GM12878 (cell line): ENCODE results near the gene ZNF107. TPM values are rescaled to one million over a fixed set of nuclear protein-coding genes. Genes with fewer than 3 reads are reported as not detected.

ENCODE experiments used
- ATAC-seq: fragments of 200-7000 bp; cut with Tn5 transposase; 3 replicates; pipeline ENCODE4 v1.9.1; 2020; ENCODE audit warnings: mild to moderate bottlenecking, moderate library complexity
- BruUV-seq: library from RNA; stranded (reverse); fragments of 400-500 nt; replicated peaks from 2 replicates; lab custom pipeline; 2021; lab: Mats Ljungman, UMichigan
- CTCF ChIA-PET: fragments of 300-600 bp; sonication (Branson Sonifier 250); formaldehyde crosslinking; extraction: SDS; loops from one replicate; lab custom pipeline; 2021; ENCODE audit warnings: inconsistent platforms; lab: Yijun Ruan, JAX
- POLR2A ChIA-PET: fragments of 350-600 bp; formaldehyde crosslinking; extraction: SDS; loops from one replicate; lab custom pipeline; 2021; ENCODE audit warnings: inconsistent platforms; lab: Charles Lee
- RAD21 ChIA-PET: fragments of 300-600 bp; sonication (Branson Sonifier 250); formaldehyde crosslinking; loops from one replicate; lab custom pipeline; 2023; ENCODE audit warnings: antibody characterized with exemption; ENCODE audit not compliant: unreplicated experiment; lab: Charles Lee
- SMC1A ChIA-PET: fragments of 300-600 bp; sonication (Branson Sonifier 250); formaldehyde crosslinking; loops from one replicate; lab custom pipeline; 2023; ENCODE audit not compliant: unreplicated experiment, uncharacterized antibody; lab: Charles Lee
- DNase-seq: peaks from one replicate; pipeline ENCODE4 v3.0.0-alpha.2; 2011; ENCODE audit warnings: low read depth, low spot score
- FAIRE-seq: peaks from 3 replicates; lab custom pipeline; 2011; peaks lifted over from hg19 to GRCh38; lab: Jason Lieb, UNC
- H2AFZ ChIP-seq: 2 replicates; pipeline ENCODE4 v1.6.0; 2011; ENCODE audit warnings: low read depth, low read length, control low read depth; ENCODE audit not compliant: control insufficient read depth
- H3K27ac ChIP-seq: 2 replicates; pipeline ENCODE4 v1.5.1; 2011; ENCODE audit warnings: control low read depth; ENCODE audit not compliant: control insufficient read depth, insufficient read depth
- H3K27me3 ChIP-seq, 2 experiments: replicated peaks in 1 of 2; 2 replicates each; pipeline versions ENCODE4 v1.6.0 to v1.6.1; 2011; ENCODE audit warnings: low read length in 1 of 2; ENCODE audit not compliant: control insufficient read depth in 2 of 2, insufficient read depth in 2 of 2
- H3K36me3 ChIP-seq, 2 experiments: 2 replicates each; pipeline ENCODE4 v1.5.1; 2011; ENCODE audit warnings: low read length in 1 of 2; ENCODE audit not compliant: control insufficient read depth in 2 of 2, insufficient read depth in 2 of 2
- H3K4me1 ChIP-seq: 2 replicates; pipeline ENCODE4 v1.6.1; 2011; ENCODE audit warnings: mild to moderate bottlenecking, low read length, moderate library complexity, mixed read lengths; ENCODE audit not compliant: control insufficient read depth, insufficient read depth
- H3K4me2 ChIP-seq: 2 replicates; pipeline ENCODE4 v1.6.0; 2011; ENCODE audit warnings: control low read depth; ENCODE audit not compliant: control insufficient read depth, insufficient read depth
- H3K4me3 ChIP-seq: fragments of 200-600 bp; sonication (generic); 2 replicates; pipeline ENCODE4 v1.5.1; 2016
- H3K79me2 ChIP-seq: 2 replicates; pipeline ENCODE4 v1.6.0; 2011; ENCODE audit warnings: low read length; ENCODE audit not compliant: control insufficient read depth, insufficient read depth
- H3K9ac ChIP-seq: 2 replicates; pipeline ENCODE4 v1.8.0; 2011; ENCODE audit warnings: low read length, control low read depth, mixed read lengths; ENCODE audit not compliant: control insufficient read depth, insufficient read depth
- H3K9me3 ChIP-seq: replicated peaks from 3 replicates; pipeline ENCODE4 v1.5.1; 2011; ENCODE audit warnings: mild to moderate bottlenecking, low read length; ENCODE audit not compliant: control insufficient read depth, insufficient read depth
- H4K20me1 ChIP-seq: 2 replicates; pipeline ENCODE4 v1.6.0; 2011; ENCODE audit not compliant: control insufficient read depth, insufficient read depth
- CBX5 ChIP-seq: sonication (generic); IDR thresholded peaks from 2 replicates; pipeline ENCODE4 v1.6.1; 2016; ENCODE audit warnings: low read depth, moderate library complexity, mild to moderate bottlenecking, inconsistent platforms
- CEBPB ChIP-seq, 2 experiments: fragments of 150-350 bp in 1 of 2; IDR thresholded peaks; 2 replicates each; pipeline ENCODE4 v1.6.1; 2012 to 2014; ENCODE audit warnings: low read depth in 2 of 2, low read length in 2 of 2, borderline replicate concordance in 1 of 2, inconsistent platforms in 1 of 2
- NFXL1 ChIP-seq: fragments of 450-650 bp; IDR thresholded peaks from 2 replicates; pipeline ENCODE4 v1.6.1; 2017; ENCODE audit warnings: antibody characterized with exemption, mild to moderate bottlenecking, borderline replicate concordance
- NFYB ChIP-seq: IDR thresholded peaks from 2 replicates; pipeline ENCODE4 v1.6.1; 2011; ENCODE audit warnings: low read depth, mild to moderate bottlenecking, low read length, improper control_type of control experiment, moderate library complexity; ENCODE audit not compliant: insufficient read depth
- RAD21 ChIP-seq: IDR thresholded peaks from 2 replicates; pipeline ENCODE4 v1.6.1; 2011; ENCODE audit warnings: mild to moderate bottlenecking, low read depth, low read length, moderate library complexity; ENCODE audit not compliant: insufficient read depth
- SMC3 ChIP-seq: IDR thresholded peaks from 2 replicates; pipeline ENCODE4 v1.6.1; 2011; ENCODE audit warnings: low read length, improper control_type of control experiment, borderline replicate concordance
- SUZ12 ChIP-seq: fragments of 200-600 bp; sonication (generic); IDR thresholded peaks from one replicate; pipeline ENCODE4 v1.6.1; 2018; ENCODE audit warnings: antibody characterized with exemption, mild to moderate bottlenecking; ENCODE audit not compliant: unreplicated experiment
- TAF1 ChIP-seq: IDR thresholded peaks from 2 replicates; pipeline ENCODE4 v1.6.1; 2011; ENCODE audit warnings: mild to moderate bottlenecking, low read depth, low read length, borderline replicate concordance
- WGBS: methylation state at CpG from one replicate; pipeline ENCODE4 v1.1.6; 2016; ENCODE audit warnings: low lambda C conversion rate; ENCODE audit not compliant: insufficient replicate concordance, insufficient coverage; ENCODE audit errors: missing lambda C conversion rate; 5-methylcytosine and 5-hydroxymethylcytosine counted together
- in situ Hi-C: fragments of 300-500 bp; cut with MboI; formaldehyde crosslinking; loops from 9 replicates; pipeline ENCODE4 v1.14.3; 2018; ENCODE audit warnings: mixed read lengths
- intact Hi-C: fragments of 100-400 bp; cut with micrococcal nuclease; formaldehyde crosslinking; loops from one replicate; pipeline ENCODE4 v1.14.2; 2022; ENCODE audit not compliant: unreplicated experiment
- polyA plus RNA-seq, 11 experiments: library from polyadenylated mRNA; depleted of rRNA in 4 of 11; unstranded in 6 of 11; stranded (reverse) in 5 of 11; fragments of >200 nt; fragmentation: Nextera tagmentation in 4 of 11; fragmentation: Illumina TruSeq in 1 of 11; extraction: Ambion mirVana in 4 of 11; extraction: Trizol in 1 of 11; gene quantifications; 1 replicate in 1 of 11; 2 replicates in 10 of 11; pipeline versions ENCODE4 v1.2.1 to v1.2.3, GENCODE V29; 2011 to 2016; ENCODE audit warnings: inconsistent platforms in 2 of 11, missing spikeins in 2 of 11, low read depth in 1 of 11
- total RNA-seq, 4 experiments: library from RNA; depleted of rRNA in 3 of 4; stranded (reverse); fragments of >200 nt in 3 of 4; fragmentation: Illumina TruSeq in 1 of 4; extraction: Trizol in 1 of 4; gene quantifications; 2 replicates each; pipeline versions ENCODE4 v1.2.1 to v1.2.3, GENCODE V29; 2013 to 2021
- TF ChIP-seq, protein P1 (sequence below), 3 experiments: IDR thresholded peaks in 2 of 3; conservative IDR thresholded peaks in 1 of 3; 2 replicates each; pipeline ENCODE4 v1.5.1; 2011; ENCODE audit warnings: low read depth in 3 of 3, low read length in 3 of 3, mild to moderate bottlenecking in 3 of 3, control low read depth in 2 of 3, moderate library complexity in 2 of 3, inconsistent platforms in 1 of 3, mixed read lengths in 1 of 3; ENCODE audit not compliant: control insufficient read depth in 2 of 3, insufficient read depth in 1 of 3; ENCODE audit errors: extremely low read depth in 1 of 3

Gene ZNF107
- total and polyA plus RNA-seq, 10 of the 15 experiments (the other 5 are each of a cell fraction or from before 2014, with no cell fraction given): 3.2 to 23.3 (median 13.7) TPM

DNA sequence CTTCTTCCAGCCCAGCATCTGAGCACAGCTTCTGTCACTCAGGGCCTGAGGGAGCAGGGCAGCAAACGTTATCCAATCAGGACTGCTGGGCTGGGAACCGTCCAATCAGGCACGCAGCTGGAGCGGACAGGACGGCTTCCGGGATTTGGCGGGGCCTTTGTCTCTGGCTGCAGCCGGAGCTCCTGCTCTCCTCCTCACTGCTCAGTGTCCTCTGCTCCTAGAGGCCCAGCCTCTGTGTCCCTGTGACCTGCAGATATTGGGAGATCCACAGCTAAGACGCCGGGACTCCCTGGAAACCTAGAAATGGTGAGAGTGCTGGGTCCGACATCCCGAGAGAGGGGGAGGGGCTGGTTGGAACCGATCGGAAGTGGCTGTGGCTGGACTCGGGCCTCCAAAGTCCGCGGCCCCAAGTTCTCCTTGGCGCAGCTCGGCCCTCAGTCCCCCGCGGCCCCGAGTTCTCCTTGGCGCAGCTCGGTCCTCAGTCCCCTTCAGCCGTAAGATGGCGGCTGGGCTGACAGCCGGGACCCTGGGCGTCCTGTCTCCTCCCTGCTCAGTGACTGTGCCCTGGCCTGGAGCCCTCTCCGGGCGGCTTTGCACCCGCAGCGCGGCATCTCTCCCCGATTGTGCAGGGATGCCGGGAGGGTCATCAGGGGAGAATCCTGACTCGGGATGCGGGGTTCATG, at the start of gene ZNF107 (continued):
- no peak for TF ChIP-seq SUZ12
- TF ChIP-seq TAF1: peak; percentile 87
- peak; percentile 98 for TF ChIP-seq NFYB
- peak; percentile 50; the same call in 1 of the 2 replicates for TF ChIP-seq CBX5
- TF ChIP-seq NFXL1: no peak
- TF ChIP-seq, all 136 proteins: peak for 46

DNA sequence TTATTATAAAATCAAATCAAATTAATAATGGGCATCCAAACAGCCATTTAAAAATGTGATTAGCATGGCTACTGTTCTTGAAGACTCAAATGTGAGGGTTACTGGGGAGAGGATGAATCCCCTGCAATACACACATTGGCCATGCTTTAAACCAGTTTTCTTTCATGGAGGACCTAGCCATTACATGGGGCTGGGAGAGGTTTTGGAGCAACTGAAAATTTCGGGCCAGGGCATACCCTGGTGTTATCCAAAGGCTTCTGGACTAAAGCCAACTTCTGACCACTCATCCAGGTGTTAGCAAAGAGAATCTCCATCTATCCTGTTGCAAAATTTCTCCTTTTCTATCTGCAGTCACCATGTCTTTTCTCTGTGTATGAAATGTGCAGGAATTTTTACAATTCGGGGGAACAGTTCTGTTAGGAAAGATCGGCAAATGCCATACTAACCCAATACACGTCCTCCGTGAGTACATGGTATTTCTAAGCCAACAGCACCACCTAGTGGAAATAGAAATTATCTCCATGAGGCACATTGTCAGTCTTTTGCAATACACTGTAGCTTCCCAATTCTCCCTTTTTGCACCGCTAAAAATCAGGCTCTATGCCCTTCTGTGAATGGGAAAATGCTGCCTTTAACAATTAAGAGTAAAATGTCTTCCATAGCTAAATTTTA, 47.0 kb upstream of the ZNF107 start:
- no peaks in the 10 kb centered on the region for H3K79me2 ChIP-seq
- no peak overlapping the region for H3K4me3 ChIP-seq
- no peak overlapping the region for H2AFZ ChIP-seq
- BruUV-seq: no TSS peak
- no peak for TF ChIP-seq CEBPB (IDR thresholded peaks at IDR 0.05; ENCODE audit: borderline replicate concordance in 1 of 2, low read depth in 2 of 2, low read length in 2 of 2)
- peak; percentile 61 for TF ChIP-seq RAD21
- TF ChIP-seq, protein P1, sequence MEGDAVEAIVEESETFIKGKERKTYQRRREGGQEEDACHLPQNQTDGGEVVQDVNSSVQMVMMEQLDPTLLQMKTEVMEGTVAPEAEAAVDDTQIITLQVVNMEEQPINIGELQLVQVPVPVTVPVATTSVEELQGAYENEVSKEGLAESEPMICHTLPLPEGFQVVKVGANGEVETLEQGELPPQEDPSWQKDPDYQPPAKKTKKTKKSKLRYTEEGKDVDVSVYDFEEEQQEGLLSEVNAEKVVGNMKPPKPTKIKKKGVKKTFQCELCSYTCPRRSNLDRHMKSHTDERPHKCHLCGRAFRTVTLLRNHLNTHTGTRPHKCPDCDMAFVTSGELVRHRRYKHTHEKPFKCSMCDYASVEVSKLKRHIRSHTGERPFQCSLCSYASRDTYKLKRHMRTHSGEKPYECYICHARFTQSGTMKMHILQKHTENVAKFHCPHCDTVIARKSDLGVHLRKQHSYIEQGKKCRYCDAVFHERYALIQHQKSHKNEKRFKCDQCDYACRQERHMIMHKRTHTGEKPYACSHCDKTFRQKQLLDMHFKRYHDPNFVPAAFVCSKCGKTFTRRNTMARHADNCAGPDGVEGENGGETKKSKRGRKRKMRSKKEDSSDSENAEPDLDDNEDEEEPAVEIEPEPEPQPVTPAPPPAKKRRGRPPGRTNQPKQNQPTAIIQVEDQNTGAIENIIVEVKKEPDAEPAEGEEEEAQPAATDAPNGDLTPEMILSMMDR (IDR thresholded peaks at IDR 0.05 in 2 of 3, conservative IDR thresholded peaks at IDR 0.05 in 1 of 3; ENCODE audit: control insufficient read depth in 2 of 3, extremely low read depth in 1 of 3, insufficient read depth in 1 of 3, low read depth in 3 of 3, low read length in 3 of 3): peak; percentile 10 to 48 (median 24); a peak in 4 of 6 replicates
- peak; percentile 40; the same call in 1 of the 2 replicates for TF ChIP-seq SMC3
- TF ChIP-seq, all 136 proteins: peak for 3
- no peak for FAIRE-seq
- in situ Hi-C loops: no loop called here
- Histone ChIP-seq H3K9me3 (peaks cover 4% of the 10 kb centered on the region), H3K27ac (no peak overlapping the region), H3K27me3 (no peaks in the 10 kb centered on the region), H3K9ac (no peak overlapping the region), H3K4me1 (no peaks in the 10 kb centered on the region), H4K20me1 (no peaks in the 10 kb centered on the region), H3K36me3 (no peaks in the 10 kb centered on the region), H3K4me2 (no peak overlapping the region)
- DNase-seq: no peak
- ChIA-PET CTCF (interaction anchor here (1.7 kb wide), 1 partner anchor 298 kb away, joined by 5 read pairs; no protein-coding TSS in a partner anchor), POLR2A (no interaction called here), SMC1A (no interaction called here), RAD21 (interaction anchor here (1.0 kb wide), 1 partner anchor 298 kb away, joined by 6 read pairs; no protein-coding TSS in a partner anchor)
- 5% methylated on average over 6 of the region's 6 CpGs for WGBS
- 0 out of 3 replicates have a peak, but pooled peaks have one; percentile 31 for ATAC-seq
- intact Hi-C loops: no loop called here
